Activated T-helper 2 cell treated with anti-CD3 and anti-CD28 coated beads, Interferon-gamma antibody, Interleukin-2, Interleukin-4, amounts not matched to agents 10 μg/mL and 5 μg/mL and 100 μg/mL, durations not matched to agents 14 hours and 24 hours and 36 hours (primary cell): ENCODE results near the gene C1orf159. TPM values are rescaled to one million over a fixed set of nuclear protein-coding genes. Genes with fewer than 3 reads are reported as not detected.

Experiments used
- DNase-seq: peaks from one replicate; pipeline ENCODE4 v3.0.0; 2021; ENCODE audit warnings: low spot score
- H3K27ac Mint-ChIP-seq: one replicate; pipeline ENCODE4 v1.8.0; 2021; ENCODE audit warnings: mixed read lengths
- H3K27me3 Mint-ChIP-seq: one replicate; pipeline ENCODE4 v1.8.0; 2021; ENCODE audit warnings: low read depth, mixed read lengths
- H3K36me3 Mint-ChIP-seq: one replicate; pipeline ENCODE4 v1.8.0; 2021; ENCODE audit warnings: low read depth, mixed read lengths
- H3K4me1 Mint-ChIP-seq: one replicate; pipeline ENCODE4 v1.8.0; 2021; ENCODE audit warnings: low read depth, mixed read lengths
- H3K4me3 Mint-ChIP-seq: one replicate; pipeline ENCODE4 v1.8.0; 2021; ENCODE audit warnings: low read depth, mild to moderate bottlenecking, moderate library complexity, mixed read lengths
- H3K9me3 Mint-ChIP-seq: one replicate; pipeline ENCODE4 v1.8.0; 2021; ENCODE audit warnings: mixed read lengths
- intact Hi-C: fragments of 100-400 bp; cut with micrococcal nuclease; formaldehyde crosslinking; loops from one replicate; pipeline ENCODE4 v1.15.1; 2023
- total RNA-seq: library from RNA; stranded (reverse); gene quantifications from 2 replicates; pipeline ENCODE4 v1.2.3, GENCODE V29; 2022

C1orf159 gene
- total RNA-seq, 1 donor from 2014 or later: 22.1 TPM

- H3K9me3 Mint-ChIP-seq: no peaks in the 10 kb centered on the region
- H3K4me1 Mint-ChIP-seq: peaks cover 4% of the 10 kb centered on the region
- no peaks in the 10 kb centered on the region for H3K27me3 Mint-ChIP-seq
- no peak overlapping the region for H3K27ac Mint-ChIP-seq
- no peak overlapping the region for H3K4me3 Mint-ChIP-seq
- intact Hi-C loops: no loop called here
- no peaks in the 10 kb centered on the region for H3K36me3 Mint-ChIP-seq
- DNase-seq: no peak
These were observed 19.6 kb upstream of the C1orf159 start for GRCh38 chr1:1135339-1136136.

GRCh38 chr1:1134300-1134970, 18.5 kb upstream of the C1orf159 start:
- intact Hi-C loops: no loop called here
- DNase-seq: no peak
- no peak overlapping the region for H3K4me3 Mint-ChIP-seq
- H3K27ac Mint-ChIP-seq: no peak overlapping the region
- H3K27me3 Mint-ChIP-seq: no peaks in the 10 kb centered on the region
- peaks cover 4% of the 10 kb centered on the region for H3K4me1 Mint-ChIP-seq
- H3K36me3 Mint-ChIP-seq: no peaks in the 10 kb centered on the region
- H3K9me3 Mint-ChIP-seq: no peaks in the 10 kb centered on the region

GRCh38 chr1:1132956-1133750, 17.3 kb upstream of the C1orf159 start:
- no peaks in the 10 kb centered on the region for H3K9me3 Mint-ChIP-seq
- peaks cover 4% of the 10 kb centered on the region for H3K4me1 Mint-ChIP-seq
- no peaks in the 10 kb centered on the region for H3K36me3 Mint-ChIP-seq
- no peak overlapping the region for H3K27ac Mint-ChIP-seq
- H3K27me3 Mint-ChIP-seq: no peaks in the 10 kb centered on the region
- H3K4me3 Mint-ChIP-seq: no peak overlapping the region
- no peak for DNase-seq
- intact Hi-C loops: no loop called here

- Mint-ChIP-seq H3K36me3 (no peaks in the 10 kb centered on the region), H3K9me3 (no peaks in the 10 kb centered on the region), H3K4me3 (no peak overlapping the region), H3K27me3 (no peaks in the 10 kb centered on the region), H3K4me1 (peaks cover under 1% of the 10 kb centered on the region), H3K27ac (no peak overlapping the region)
- intact Hi-C loops: no loop called here
- DNase-seq: no peak
These were observed 16.4 kb upstream of the C1orf159 start for GRCh38 chr1:1132042-1132950.

GRCh38 chr1:1130206-1131120, 14.6 kb upstream of the C1orf159 start:
- Mint-ChIP-seq H3K4me3 (no peak overlapping the region), H3K9me3 (no peaks in the 10 kb centered on the region), H3K27me3 (no peaks in the 10 kb centered on the region), H3K4me1 (no peaks in the 10 kb centered on the region), H3K27ac (no peak overlapping the region), H3K36me3 (no peaks in the 10 kb centered on the region)
- intact Hi-C loops: no loop called here
- no peak for DNase-seq

- Mint-ChIP-seq H3K36me3 (no peaks in the 10 kb centered on the region), H3K4me1 (no peaks in the 10 kb centered on the region), H3K9me3 (no peaks in the 10 kb centered on the region), H3K4me3 (no peak overlapping the region), H3K27ac (no peak overlapping the region), H3K27me3 (no peaks in the 10 kb centered on the region)
- no peak for DNase-seq
- intact Hi-C loops: no loop called here
These were observed 13.5 kb upstream of the C1orf159 start for GRCh38 chr1:1129381-1129821.

GRCh38 chr1:1128454-1129139, 12.7 kb upstream of the C1orf159 start:
- no peak overlapping the region for H3K27ac Mint-ChIP-seq
- H3K27me3 Mint-ChIP-seq: no peaks in the 10 kb centered on the region
- no peaks in the 10 kb centered on the region for H3K9me3 Mint-ChIP-seq
- no peaks in the 10 kb centered on the region for H3K4me1 Mint-ChIP-seq
- DNase-seq: no peak
- H3K36me3 Mint-ChIP-seq: no peaks in the 10 kb centered on the region
- intact Hi-C loops: no loop called here
- H3K4me3 Mint-ChIP-seq: no peak overlapping the region

- Mint-ChIP-seq H3K27ac (no peak overlapping the region), H3K9me3 (no peaks in the 10 kb centered on the region), H3K4me1 (no peaks in the 10 kb centered on the region), H3K4me3 (no peak overlapping the region), H3K27me3 (no peaks in the 10 kb centered on the region), H3K36me3 (no peaks in the 10 kb centered on the region)
- intact Hi-C loops: no loop called here
- no peak for DNase-seq
These were observed 11.9 kb upstream of the C1orf159 start for GRCh38 chr1:1127551-1128451.

GRCh38 chr1:1125945-1126344, 10.1 kb upstream of the C1orf159 start:
- H3K9me3 Mint-ChIP-seq: no peaks in the 10 kb centered on the region
- H3K27ac Mint-ChIP-seq: no peak overlapping the region

GRCh38 chr1:1124786-1125642, 9.1 kb upstream of the C1orf159 start:
- Mint-ChIP-seq H3K36me3 (no peaks in the 10 kb centered on the region), H3K4me1 (no peaks in the 10 kb centered on the region), H3K27me3 (peaks cover 2% of the 10 kb centered on the region), H3K9me3 (no peaks in the 10 kb centered on the region), H3K27ac (no peak overlapping the region), H3K4me3 (no peak overlapping the region)
- no peak for DNase-seq
- intact Hi-C loops: loop anchor here (5.0 kb wide), 2 partner anchors 127 to 167 kb away; no protein-coding TSS in a partner anchor

More at GRCh38 chr1:1125945-1126344, 10.1 kb upstream of the C1orf159 start:
- Mint-ChIP-seq H3K4me1 (no peaks in the 10 kb centered on the region), H3K4me3 (no peak overlapping the region), H3K36me3 (no peaks in the 10 kb centered on the region), H3K27me3 (no peaks in the 10 kb centered on the region)
- intact Hi-C loops: no loop called here
- no peak for DNase-seq
